GM19372 (cell line): ENCODE data around the gene MAP3K20.
"Not testable (repeated sequence)": the region's sequence is repeated elsewhere in the genome, so short reads cannot be mapped to it uniquely, and the experiment has no call there.

Experiments used
- ATAC-seq: cut with Tn5 transposase; IDR thresholded peaks from one replicate; pipeline ENCODE4 v1.9.1; 2021; ENCODE audit warnings: mild to moderate bottlenecking, low read depth, moderate library complexity; ENCODE audit not compliant: unreplicated experiment

The MAP3K20 gene

DNA sequence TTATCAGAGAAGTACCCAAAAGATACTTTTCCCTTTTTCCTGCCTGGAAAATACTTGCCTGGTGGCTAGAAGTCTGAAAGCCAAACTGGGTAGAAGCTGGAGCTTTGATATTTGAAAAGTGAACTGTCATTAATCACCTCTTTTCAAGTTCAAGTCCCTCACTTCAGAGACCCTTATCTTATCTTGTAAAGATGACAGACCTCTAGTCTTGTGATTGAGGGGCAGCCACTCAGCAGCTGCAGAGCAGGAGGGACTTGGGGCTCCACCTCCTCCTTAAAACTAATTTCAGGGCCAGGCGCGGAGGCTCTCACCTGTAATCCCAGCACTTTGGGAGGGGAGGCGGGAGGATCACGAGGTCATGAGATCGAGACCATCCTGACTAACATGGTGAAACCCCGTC, 214.9 kb downstream of the MAP3K20 start:
- no peak for ATAC-seq

- no peak for ATAC-seq
Measured at GRCh38 chr2:173291412-173291811, 215.8 kb downstream of the MAP3K20 start.

- no peak for ATAC-seq
Measured at GRCh38 chr2:173296235-173296634, 220.6 kb downstream of the MAP3K20 start.

- ATAC-seq: no peak
Measured at GRCh38 chr2:173298536-173299097, 223.0 kb downstream of the MAP3K20 start.

GRCh38 chr2:173299764-173300163, 224.1 kb downstream of the MAP3K20 start:
- ATAC-seq: no peak

GRCh38 chr2:173300458-173300857, 224.8 kb downstream of the MAP3K20 start:
- no peak for ATAC-seq

- not testable (repeated sequence) for ATAC-seq
Measured at GRCh38 chr2:173301549-173301948, 225.9 kb downstream of the MAP3K20 start.

DNA sequence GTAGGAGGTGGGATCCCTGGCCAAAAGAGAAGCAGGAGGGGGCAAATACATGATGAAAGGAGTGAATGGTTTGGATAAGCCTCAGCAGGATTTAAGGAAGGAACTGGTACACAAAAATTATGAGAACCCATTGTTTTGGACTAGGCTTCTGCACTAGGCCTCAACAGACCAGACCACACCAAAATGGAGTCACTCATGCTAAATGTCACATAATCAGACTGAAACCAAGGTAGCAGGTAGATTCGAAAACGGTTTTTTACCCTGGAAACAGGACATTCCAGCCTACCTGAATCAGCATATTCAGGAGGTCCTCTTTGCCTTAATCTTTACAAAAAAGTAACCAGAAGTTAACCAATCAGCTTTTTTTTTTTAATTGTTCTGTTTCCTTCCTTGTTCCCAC, 229.7 kb downstream of the MAP3K20 start:
- ATAC-seq: no peak

DNA sequence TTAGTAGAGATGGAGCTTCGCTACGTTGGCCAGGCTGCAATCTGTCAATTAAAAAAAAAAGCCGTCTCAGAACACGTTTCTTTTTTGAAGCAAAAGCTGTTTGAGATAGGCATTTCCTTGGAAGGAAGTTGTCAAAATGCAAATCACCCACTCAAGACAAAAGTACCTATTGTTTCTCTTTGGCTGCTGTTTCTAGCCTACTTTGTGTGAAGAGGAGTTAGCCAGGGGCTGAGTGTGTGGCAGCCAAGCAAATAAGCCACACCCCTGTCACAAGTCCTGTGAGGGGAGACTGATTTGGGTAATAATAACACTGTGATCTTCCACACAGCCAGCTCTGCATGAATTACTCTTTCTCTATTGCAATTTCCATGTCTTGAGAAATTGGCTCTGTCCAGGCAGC, 231.6 kb downstream of the MAP3K20 start:
- no peak for ATAC-seq

GRCh38 chr2:173309370-173309769, 233.7 kb downstream of the MAP3K20 start:
- not testable (repeated sequence) for ATAC-seq

DNA sequence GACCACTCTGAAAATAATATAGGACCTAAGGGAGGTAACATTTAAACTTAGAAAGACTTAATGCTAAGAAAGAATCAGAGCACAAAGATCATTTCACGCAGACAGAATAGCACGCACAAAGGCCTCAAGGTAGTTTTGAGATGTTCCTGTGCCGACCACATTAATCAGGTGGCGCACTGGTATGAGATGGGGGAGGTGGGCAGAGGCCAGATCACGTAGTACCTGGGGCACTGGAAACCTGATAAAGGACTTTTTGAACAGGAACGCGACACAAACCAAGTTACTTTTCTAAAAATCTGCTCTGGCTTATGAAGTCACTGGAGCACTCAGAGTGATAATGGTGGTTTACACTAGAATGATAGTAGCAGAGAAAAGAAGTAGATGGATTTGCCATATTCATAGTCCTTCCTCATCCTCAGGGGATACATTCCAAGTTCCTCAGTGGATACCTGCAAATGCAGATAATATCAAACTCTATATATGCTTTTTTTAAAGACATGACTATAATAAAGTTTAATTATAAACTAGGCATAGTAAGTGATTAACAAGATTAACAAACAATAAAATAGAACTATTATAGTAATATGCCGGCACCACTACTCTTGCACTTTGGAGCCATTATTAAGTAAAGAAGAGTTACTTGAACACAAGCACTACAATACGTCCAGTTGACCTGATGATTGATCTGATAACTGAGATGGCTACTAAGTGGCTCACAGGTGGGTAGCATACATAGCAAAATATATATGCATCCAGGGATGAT, 236.4 kb downstream of the MAP3K20 start:
- no peak for ATAC-seq
